Heart right ventricle (tissue), 16 donors: Measurements from ENCODE around the gene SLAMF7. TPM values are rescaled to one million over a fixed set of nuclear protein-coding genes. Genes with fewer than 3 reads are reported as not detected.

Source experiments
- ATAC-seq, 8 donors: fragments of 200-7000 bp; cut with Tn5 transposase; one replicate each; pipeline ENCODE4 v1.9.1; 2020; ENCODE audit warnings: mild to moderate bottlenecking in 8 of 8, moderate library complexity in 8 of 8, moderate number of reproducible peaks in 1 of 8
- DNase-seq, 2 donors: peaks; one replicate each; pipeline ENCODE4 v3.0.0-alpha.2; 2020
- H3K27ac ChIP-seq, 10 donors: fragments of 200-600 bp; sonication (generic) in 2 of 10; one replicate each; pipeline versions ENCODE4 v1.5.0 to v1.8.0; 2020 to 2022; ENCODE audit warnings: mild to moderate bottlenecking in 3 of 10
- H3K27me3 ChIP-seq, 7 donors: fragments of 200-600 bp; one replicate each; pipeline ENCODE4 v1.8.0; 2021 to 2022; ENCODE audit warnings: mild to moderate bottlenecking in 2 of 7
- H3K36me3 ChIP-seq, 9 donors: fragments of 200-600 bp; sonication (generic) in 1 of 9; one replicate each; pipeline versions ENCODE4 v1.5.0 to v1.8.0; 2020 to 2022; ENCODE audit warnings: mild to moderate bottlenecking in 2 of 9
- H3K4me1 ChIP-seq, 9 donors: fragments of 200-600 bp; sonication (generic) in 1 of 9; one replicate each; pipeline versions ENCODE4 v1.5.0 to v1.8.0; 2020 to 2022; ENCODE audit warnings: mild to moderate bottlenecking in 4 of 9
- H3K4me3 ChIP-seq, 10 donors: fragments of 200-600 bp; sonication (generic) in 2 of 10; one replicate each; pipeline versions ENCODE4 v1.5.0 to v1.8.0; 2020 to 2022; ENCODE audit warnings: mild to moderate bottlenecking in 7 of 10, moderate library complexity in 2 of 10
- H3K9me3 ChIP-seq, 11 donors: fragments of 200-600 bp in 10 of 11; sonication (generic) in 2 of 11; one replicate each; pipeline versions ENCODE4 v1.5.0 to v1.8.0; 2013 to 2022; ENCODE audit warnings: mild to moderate bottlenecking in 2 of 11, control low read depth in 1 of 11, moderate library complexity in 1 of 11
- CTCF ChIP-seq, 9 donors: fragments of 200-600 bp; sonication (generic) in 2 of 9; IDR thresholded peaks; one replicate each; pipeline versions ENCODE4 v1.5.0 to v1.8.0; 2021 to 2022; ENCODE audit warnings: antibody characterized with exemption in 9 of 9, mild to moderate bottlenecking in 5 of 9, moderate library complexity in 1 of 9
- WGBS, 2 donors: extraction: QIAGEN DNeasy Blood & Tissue Kit; methylation state at CpG; one replicate each; pipeline ENCODE4 v1.1.7; 2013; ENCODE audit warnings: inconsistent platforms in 1 of 2; 5-methylcytosine and 5-hydroxymethylcytosine counted together
- intact Hi-C, 10 donors: fragments of 100-400 bp; cut with DNase I; formaldehyde crosslinking; loops; one replicate each; pipeline versions ENCODE4 v1.11.1 to v1.14.2; 2022
- polyA plus RNA-seq, 2 donors: library from polyadenylated mRNA; stranded (reverse); fragments of 200-250 nt; gene quantifications; one replicate each; pipeline ENCODE4 v1.2.3, GENCODE V29; 2013
- total RNA-seq, 10 donors: library from RNA; stranded (reverse); fragmentation: NEBNext Ultra II Directional in 3 of 10; extraction: Animal tissue kit (Norgen Biotek cat#: 25700) in 3 of 10; gene quantifications; one replicate each; pipeline versions ENCODE4 v1.2.1 to v1.2.4, GENCODE V29; 2021 to 2023
- donor health status: Arrhythmogenic right ventricular cardiomyopathy.
- donor health status: ischemic (EF 13 %, LVEDD 7.1; RV severe dilation, severe dysfunction).
- donor health status: healthy with polysubstance abuse.
- donor health status: DM: no; HTN: yes; CAD: no.
- donor health status: DM: no; HTN: no; CAD: no.
- donor health status: ischemic (EF 25% LVEDD 6.9; RV normal size, moderate dysfunction).
- donor health status: ischemic (EF 25% LVEDD 5.7; RV mildly dilated, moderate dysfunction).
- donor health status: healthy.
- donor health status: DM: yes; HTN: yes; CAD: no.
- donor health status: Ischemic cardiomyopathy.
- donor health status: ischemic (EF 35%, LVEDD 5.7; RV mildly dilated, moderate dysfunction).
- donor health status: nonischemic (EF 11% LVEDD 7.7; RV severe dilation, severe dysfunction).
- donor health status: DM: yes; HTN: yes; CAD: no.
- donor health status: PGD.
- donor health status: ischemic (EF 29% LVEDD 5.4; RV normal size, mild dysfunction).
- donor health status: nonischemic (EF 23%, LVEDD 6.1; RV moderate dilation, normal function).

Gene SLAMF7
- total and polyA plus RNA-seq, 12 donors: 0.11 to 19.4 (median 0.28) TPM

- WGBS, 2 donors: 74 to 75% methylated on average over 8 of the region's 8 CpGs
- peaks cover 0 to 72% (median 0%) of the 10 kb centered on the region in 9 donors for H3K4me1 ChIP-seq
- peak overlapping the region in 1 of 10 donors; percentile 68 for H3K4me3 ChIP-seq
- no peak for TF ChIP-seq CTCF (IDR thresholded peaks at IDR 0.05)
- no peak for ATAC-seq
- H3K36me3 ChIP-seq: no peaks in the 10 kb centered on the region
- H3K27ac ChIP-seq: peak overlapping the region in 2 of 10 donors; percentile 43 to 90
- peaks cover 0 to 16% (median 0%) of the 10 kb centered on the region in 7 donors for H3K27me3 ChIP-seq
- H3K9me3 ChIP-seq: no peaks in the 10 kb centered on the region
- DNase-seq: no peak
- intact Hi-C loops: no loop called here
Measured at GRCh38 chr1:160707236-160708064, 31.6 kb upstream of the SLAMF7 start.

GRCh38 chr1:160708118-160708517 lies 30.9 kb upstream of the SLAMF7 start:
- no peaks in the 10 kb centered on the region for H3K36me3 ChIP-seq
- no peaks in the 10 kb centered on the region for H3K9me3 ChIP-seq
- no peak for TF ChIP-seq CTCF (IDR thresholded peaks at IDR 0.05)
- peak overlapping the region in 1 of 10 donors; percentile 90 for H3K27ac ChIP-seq
- ATAC-seq (peak in 5 of 8 donors; percentile 28 to 45 (median 34)), DNase-seq (no peak)
- intact Hi-C loops: no loop called here
- 88 to 89% methylated on average over 4 of the region's 4 CpGs for WGBS, 2 donors
- H3K4me3 ChIP-seq: peak overlapping the region in 1 of 10 donors; percentile 68
- peaks cover 0 to 72% (median 0%) of the 10 kb centered on the region in 9 donors for H3K4me1 ChIP-seq
- peaks cover 0 to 15% (median 0%) of the 10 kb centered on the region in 7 donors for H3K27me3 ChIP-seq

- H3K4me3 ChIP-seq: peak overlapping the region in 1 of 10 donors; percentile 68
- peaks cover 0 to 16% (median 0%) of the 10 kb centered on the region in 7 donors for H3K27me3 ChIP-seq
- 77 to 90% methylated on average over 4 of the region's 4 CpGs for WGBS, 2 donors
- DNase-seq (no peak), ATAC-seq (no peak)
- intact Hi-C loops: no loop called here
- H3K4me1 ChIP-seq: peaks cover 0 to 72% (median 0%) of the 10 kb centered on the region in 9 donors
- no peaks in the 10 kb centered on the region for H3K9me3 ChIP-seq
- no peak for TF ChIP-seq CTCF (IDR thresholded peaks at IDR 0.05)
- H3K27ac ChIP-seq: peak overlapping the region in 1 of 10 donors; percentile 90
- H3K36me3 ChIP-seq: no peaks in the 10 kb centered on the region
Measured at GRCh38 chr1:160708801-160709200, 30.2 kb upstream of the SLAMF7 start.

- no peak for TF ChIP-seq CTCF (IDR thresholded peaks at IDR 0.05)
- DNase-seq (no peak), ATAC-seq (no peak)
- Histone ChIP-seq H3K4me3 (peak overlapping the region in 1 of 10 donors; percentile 68), H3K4me1 (peaks cover 0 to 66% (median 0%) of the 10 kb centered on the region in 9 donors), H3K9me3 (no peaks in the 10 kb centered on the region), H3K36me3 (no peaks in the 10 kb centered on the region), H3K27ac (peak overlapping the region in 1 of 10 donors; percentile 90), H3K27me3 (peaks cover 0 to 18% (median 0%) of the 10 kb centered on the region in 7 donors)
- intact Hi-C loops: no loop called here
- WGBS, 2 donors: 76 to 78% methylated on average over 1 of the region's 1 CpG
Measured at GRCh38 chr1:160709715-160710114, 29.3 kb upstream of the SLAMF7 start.
